ENCODE results near the gene CTNNA1. TPM values are rescaled to one million over a fixed set of nuclear protein-coding genes. Genes with fewer than 3 reads are reported as not detected.
"Not testable (repeated sequence)": the region's sequence is repeated elsewhere in the genome, so short reads cannot be mapped to it uniquely, and the experiment has no call there.

Gene CTNNA1, protein sequence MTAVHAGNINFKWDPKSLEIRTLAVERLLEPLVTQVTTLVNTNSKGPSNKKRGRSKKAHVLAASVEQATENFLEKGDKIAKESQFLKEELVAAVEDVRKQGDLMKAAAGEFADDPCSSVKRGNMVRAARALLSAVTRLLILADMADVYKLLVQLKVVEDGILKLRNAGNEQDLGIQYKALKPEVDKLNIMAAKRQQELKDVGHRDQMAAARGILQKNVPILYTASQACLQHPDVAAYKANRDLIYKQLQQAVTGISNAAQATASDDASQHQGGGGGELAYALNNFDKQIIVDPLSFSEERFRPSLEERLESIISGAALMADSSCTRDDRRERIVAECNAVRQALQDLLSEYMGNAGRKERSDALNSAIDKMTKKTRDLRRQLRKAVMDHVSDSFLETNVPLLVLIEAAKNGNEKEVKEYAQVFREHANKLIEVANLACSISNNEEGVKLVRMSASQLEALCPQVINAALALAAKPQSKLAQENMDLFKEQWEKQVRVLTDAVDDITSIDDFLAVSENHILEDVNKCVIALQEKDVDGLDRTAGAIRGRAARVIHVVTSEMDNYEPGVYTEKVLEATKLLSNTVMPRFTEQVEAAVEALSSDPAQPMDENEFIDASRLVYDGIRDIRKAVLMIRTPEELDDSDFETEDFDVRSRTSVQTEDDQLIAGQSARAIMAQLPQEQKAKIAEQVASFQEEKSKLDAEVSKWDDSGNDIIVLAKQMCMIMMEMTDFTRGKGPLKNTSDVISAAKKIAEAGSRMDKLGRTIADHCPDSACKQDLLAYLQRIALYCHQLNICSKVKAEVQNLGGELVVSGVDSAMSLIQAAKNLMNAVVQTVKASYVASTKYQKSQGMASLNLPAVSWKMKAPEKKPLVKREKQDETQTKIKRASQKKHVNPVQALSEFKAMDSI
- 100 to 1,000 TPM in 2 of 3 donors, 10 to 100 TPM in 1; 74.0 to 172 (median 129) TPM for polyA plus RNA-seq

- 0 to 1% (median 0%) methylated on average over 52 to 101 of the region's 102 CpGs for WGBS, 3 donors
Observed at GRCh38 chr5:138752951-138753793, at the start of gene CTNNA1. Gene CTNNA1, plus strand, starts transcription at chr5:138753425. Its CDS starts 28,500 bp downstream, at chr5:138781925.

DNA sequence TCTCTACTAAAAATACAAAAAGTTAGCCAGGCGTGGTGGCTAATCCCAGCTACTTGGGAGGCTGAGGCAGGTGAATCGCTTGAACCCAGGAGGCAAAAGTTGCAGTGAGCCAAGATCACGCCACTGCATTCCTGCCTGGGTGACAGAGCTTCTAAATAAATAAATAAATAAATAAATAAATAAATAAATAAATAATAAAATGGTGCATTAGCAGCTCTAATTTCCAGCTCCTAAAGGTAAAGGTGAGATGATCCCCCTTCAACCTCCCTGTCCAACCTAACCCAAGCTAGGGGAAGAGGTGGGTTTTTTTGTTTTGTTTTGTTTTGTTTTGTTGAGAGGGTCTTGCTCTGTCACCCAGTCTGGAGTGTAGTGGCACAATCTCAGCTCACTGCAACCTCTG, 49.4 kb upstream of the CTNNA1 start:
- not testable (repeated sequence) for H3K27ac ChIP-seq (ENCODE audit: low read depth, low read length)
- 94 to 100% (median 97%) methylated on average over 3 of the region's 3 CpGs for WGBS, 3 donors

More at GRCh38 chr5:138752951-138753793, at the start of gene CTNNA1:
- peak within 1 kb of the TSS; percentile 96 for H3K27ac ChIP-seq (ENCODE audit: low read depth, low read length)

- 58 to 71% (median 67%) methylated on average over 3 of the region's 3 CpGs for WGBS, 3 donors
- H3K27ac ChIP-seq (ENCODE audit: low read depth, low read length) = no peak overlapping the region
Observed at GRCh38 chr5:138705007-138705406, 48.2 kb upstream of the CTNNA1 start.

GRCh38 chr5:138705567-138705966, 47.7 kb upstream of the CTNNA1 start:
- 86 to 89% (median 86%) methylated on average over 1 of the region's 1 CpG for WGBS, 3 donors
- no peak overlapping the region for H3K27ac ChIP-seq (ENCODE audit: low read depth, low read length)

DNA sequence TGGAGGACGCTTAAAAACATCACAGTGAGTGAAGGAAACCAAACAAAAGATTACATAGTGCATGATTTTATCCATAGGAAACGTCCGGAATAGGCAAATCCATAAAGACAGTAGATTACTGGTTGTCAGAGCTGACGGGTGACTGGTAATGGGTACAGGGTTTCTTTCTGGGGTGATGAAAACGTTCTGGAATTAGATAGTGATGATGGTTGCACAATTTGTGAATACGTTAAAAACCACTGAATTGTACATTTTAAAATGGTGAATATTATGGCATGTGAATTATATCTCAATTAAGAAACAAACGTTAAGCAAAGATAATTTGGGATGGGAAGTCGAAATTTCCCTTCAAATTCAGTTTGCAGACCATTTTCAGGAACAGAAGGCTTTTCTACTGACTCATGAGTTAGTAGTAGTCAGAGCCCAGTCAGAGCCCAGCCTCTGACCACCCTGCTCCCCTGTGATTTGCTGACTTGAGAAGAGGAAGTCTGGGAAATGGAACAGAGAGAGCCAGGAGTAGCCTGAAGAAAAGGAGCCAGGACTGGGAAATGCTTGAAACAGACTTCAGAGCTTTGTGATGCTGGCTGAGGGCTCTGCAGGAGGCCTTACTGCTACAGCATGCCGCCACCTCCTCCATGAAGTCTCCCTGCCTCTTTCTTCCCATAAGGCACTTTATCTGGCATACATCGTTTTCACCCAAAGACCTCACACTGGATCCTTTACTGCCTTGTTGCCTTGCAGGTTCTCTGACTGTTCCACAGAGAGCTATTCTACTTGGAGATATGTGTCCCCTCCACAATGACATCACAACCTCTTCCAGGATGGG, 46.4 kb upstream of the CTNNA1 start:
- no peak overlapping the region for H3K27ac ChIP-seq (ENCODE audit: low read depth, low read length)

DNA sequence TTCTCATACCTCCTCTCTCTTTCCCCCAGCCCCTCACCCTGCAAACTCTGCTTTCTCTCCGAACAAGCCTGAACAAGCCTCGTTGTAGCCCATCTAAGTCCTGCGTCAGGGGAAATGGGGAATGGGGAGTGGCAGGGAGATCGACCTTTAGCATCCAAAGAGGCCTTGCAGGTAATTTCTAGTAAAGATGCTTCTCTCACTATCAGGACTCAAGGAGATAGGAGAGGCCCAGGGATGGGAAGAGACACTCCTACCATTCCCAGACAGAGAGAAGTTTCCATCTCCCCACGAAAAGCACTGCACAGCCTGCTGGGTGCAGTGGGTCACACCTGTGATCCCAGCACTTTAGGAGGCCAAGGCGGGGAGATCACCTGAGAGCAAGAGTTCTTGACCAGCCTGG, 44.4 kb upstream of the CTNNA1 start:
- H3K27ac ChIP-seq (ENCODE audit: low read depth, low read length) = no peak overlapping the region
- WGBS, 3 donors = 81 to 91% (median 82%) methylated on average over 6 of the region's 6 CpGs

More for the DNA sequence above, 46.4 kb upstream of the CTNNA1 start:
- WGBS, 3 donors = 60 to 80% (median 65%) methylated on average over 10 of the region's 10 CpGs

DNA sequence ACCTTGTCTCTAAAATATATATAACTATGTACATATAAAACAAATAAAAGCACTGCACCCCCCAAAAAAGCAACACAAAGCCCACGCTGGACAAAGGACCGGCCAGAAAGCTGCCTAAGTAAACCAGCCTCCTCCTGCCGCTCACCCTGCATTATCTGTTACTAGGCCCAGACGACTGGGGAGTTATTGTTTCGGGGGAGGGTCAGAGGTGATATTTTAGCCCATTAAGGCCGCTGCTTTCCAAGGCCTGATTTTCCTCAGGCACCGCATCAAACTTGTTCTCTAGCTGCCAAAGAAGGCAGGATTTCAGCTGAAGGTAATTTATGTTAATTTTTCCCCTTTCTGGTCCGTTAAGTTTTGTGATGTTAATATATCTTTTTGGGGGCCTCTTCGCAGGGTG, 44.0 kb upstream of the CTNNA1 start:
- 72 to 91% (median 83%) methylated on average over 9 of the region's 9 CpGs for WGBS, 3 donors

DNA sequence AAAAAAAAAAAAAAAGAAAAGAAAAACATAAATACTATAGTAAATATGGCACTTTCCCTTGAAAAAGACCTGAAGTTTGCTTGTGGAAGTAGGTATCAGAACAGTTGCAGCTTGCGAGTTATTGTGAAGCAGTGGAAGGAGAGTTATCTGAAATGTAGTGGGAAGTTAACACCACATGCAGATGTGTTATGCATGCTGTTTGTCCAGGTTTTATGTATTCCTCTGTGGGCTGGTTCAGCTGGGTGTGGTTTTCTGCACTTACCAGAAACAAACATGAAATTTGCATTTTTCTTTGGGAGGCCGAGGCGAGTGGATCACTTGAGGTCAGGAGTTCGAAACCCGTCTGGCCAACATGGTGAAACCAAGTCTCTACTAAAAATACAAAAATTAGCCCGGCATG, 42.1 kb upstream of the CTNNA1 start:
- WGBS, 3 donors = 88 to 93% (median 91%) methylated on average over 6 of the region's 6 CpGs
- H3K27ac ChIP-seq (ENCODE audit: low read depth, low read length) = no peak overlapping the region

More for the DNA sequence above, 44.0 kb upstream of the CTNNA1 start:
- H3K27ac ChIP-seq (ENCODE audit: low read depth, low read length) = no peak overlapping the region

GRCh38 chr5:138711811-138712210, 41.4 kb upstream of the CTNNA1 start:
- WGBS, 3 donors = 66 to 79% (median 76%) methylated on average over 3 of the region's 3 CpGs
- no peak overlapping the region for H3K27ac ChIP-seq (ENCODE audit: low read depth, low read length)

- WGBS, 3 donors = 88 to 94% (median 89%) methylated on average over 8 of the region's 8 CpGs
- H3K27ac ChIP-seq (ENCODE audit: low read depth, low read length) = no peak overlapping the region
Observed at GRCh38 chr5:138712324-138712723, 40.9 kb upstream of the CTNNA1 start.

GRCh38 chr5:138712791-138713190, 40.4 kb upstream of the CTNNA1 start:
- no peak overlapping the region for H3K27ac ChIP-seq (ENCODE audit: low read depth, low read length)
- 84 to 86% (median 86%) methylated on average over 5 of the region's 5 CpGs for WGBS, 3 donors

- no peak overlapping the region for H3K27ac ChIP-seq (ENCODE audit: low read depth, low read length)
Observed at GRCh38 chr5:138713247-138713646, 40.0 kb upstream of the CTNNA1 start.

- no peak overlapping the region for H3K27ac ChIP-seq (ENCODE audit: low read depth, low read length)
- 86 to 92% (median 87%) methylated on average over 3 of the region's 3 CpGs for WGBS, 3 donors
Observed at GRCh38 chr5:138714694-138715093, 38.5 kb upstream of the CTNNA1 start.

GRCh38 chr5:138715931-138716432, 37.2 kb upstream of the CTNNA1 start:
- H3K27ac ChIP-seq (ENCODE audit: low read depth, low read length) = not testable (repeated sequence)
- 67 to 79% (median 76%) methylated on average over 7 to 8 of the region's 8 CpGs for WGBS, 3 donors

GRCh38 chr5:138716456-138716924, 36.7 kb upstream of the CTNNA1 start:
- 38 to 52% (median 42%) methylated on average over 3 of the region's 3 CpGs for WGBS, 3 donors
- H3K27ac ChIP-seq (ENCODE audit: low read depth, low read length) = no peak overlapping the region

DNA sequence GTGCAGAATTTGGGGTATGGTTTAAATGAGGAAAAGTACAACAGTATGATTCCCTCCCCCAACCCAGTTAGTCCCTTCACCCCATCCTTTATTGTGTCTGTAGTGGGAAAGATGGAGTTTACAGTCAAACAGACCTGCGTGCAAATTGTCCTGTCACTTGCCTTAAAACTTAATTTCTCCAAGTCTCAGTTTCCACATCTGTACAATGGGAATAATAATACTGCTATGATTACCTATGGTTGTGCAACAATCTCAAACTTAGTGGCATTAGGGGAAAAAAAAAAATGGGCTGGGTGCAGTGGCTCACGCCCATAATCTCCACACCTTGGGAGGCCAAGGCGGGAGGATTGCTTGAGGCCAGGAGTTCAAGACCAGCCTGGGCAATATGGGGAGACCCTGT, 35.8 kb upstream of the CTNNA1 start:
- H3K27ac ChIP-seq (ENCODE audit: low read depth, low read length) = no peak overlapping the region
- WGBS, 3 donors = 95 to 97% (median 97%) methylated on average over 3 of the region's 3 CpGs

DNA sequence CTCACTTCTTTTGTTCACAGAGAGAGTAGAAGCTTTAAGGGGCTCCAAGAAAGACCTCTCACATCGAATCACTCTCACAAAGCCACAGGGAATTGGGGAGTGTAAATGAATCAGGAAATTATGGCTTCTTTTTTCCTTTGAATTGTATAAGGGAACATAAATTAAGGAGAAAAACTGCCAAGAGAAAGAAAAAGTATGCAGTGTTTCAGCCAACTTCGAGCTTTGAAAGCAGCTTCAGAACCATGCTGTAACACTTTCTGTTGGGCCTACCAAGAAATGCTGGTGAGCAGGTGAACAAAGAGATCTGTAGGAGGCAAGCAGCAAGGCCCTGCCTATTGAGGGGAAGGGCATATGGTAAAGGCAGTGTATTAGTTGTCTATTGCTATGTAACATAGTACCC, 33.4 kb upstream of the CTNNA1 start:
- no peak overlapping the region for H3K27ac ChIP-seq (ENCODE audit: low read depth, low read length)
- 47 to 82% (median 63%) methylated on average over 2 of the region's 2 CpGs for WGBS, 3 donors
